Measurements from ENCODE around the gene AMPH. TPM values are rescaled to one million over a fixed set of nuclear protein-coding genes. Genes with fewer than 3 reads are reported as not detected.

AMPH gene
- total and polyA plus RNA-seq, 2 experiments from 2014 or later, result 0.48 to 1.4 TPM

DNA sequence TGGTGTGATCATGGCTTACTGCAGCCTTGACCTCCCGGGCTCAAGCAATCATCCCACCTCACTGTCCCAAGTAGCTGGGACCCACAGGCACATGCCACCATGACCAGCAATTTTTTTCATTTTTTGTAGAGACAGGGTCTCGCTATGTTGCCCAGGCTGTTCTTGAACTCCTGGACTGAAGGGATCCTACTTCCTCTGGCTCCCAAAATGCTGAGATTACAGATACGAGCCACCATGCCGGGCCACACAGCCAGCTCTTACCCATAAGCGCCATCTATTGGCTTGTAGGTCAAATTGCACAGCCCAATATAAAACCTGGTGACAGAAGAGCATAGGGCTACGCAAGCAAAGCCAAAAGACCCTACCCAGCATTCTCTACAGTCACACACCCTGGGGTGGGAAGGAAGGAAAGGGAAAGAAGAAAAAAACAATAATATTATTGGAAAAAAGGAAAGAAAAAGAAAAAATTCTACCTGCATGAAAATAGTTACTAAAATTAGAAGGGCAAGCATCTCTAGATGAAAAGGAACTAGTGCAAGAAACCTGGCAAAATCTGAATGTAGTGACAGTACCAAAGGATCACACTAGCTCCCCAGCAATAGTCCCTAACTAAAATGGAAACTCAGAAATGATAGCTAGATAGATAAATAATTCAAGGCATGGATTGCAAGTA lies 29.4 kb upstream of the AMPH start:
- Histone ChIP-seq H3K9me3 (ENCODE audit: low read depth) (no peaks in the 10 kb centered on the region), H3K4me3 (no peak overlapping the region), H3K27ac (no peak overlapping the region), H3K4me1 (ENCODE audit: low read depth) (no peaks in the 10 kb centered on the region), H3K27me3 (no peaks in the 10 kb centered on the region), H3K36me3 (no peaks in the 10 kb centered on the region)
- TF ChIP-seq, protein P1, sequence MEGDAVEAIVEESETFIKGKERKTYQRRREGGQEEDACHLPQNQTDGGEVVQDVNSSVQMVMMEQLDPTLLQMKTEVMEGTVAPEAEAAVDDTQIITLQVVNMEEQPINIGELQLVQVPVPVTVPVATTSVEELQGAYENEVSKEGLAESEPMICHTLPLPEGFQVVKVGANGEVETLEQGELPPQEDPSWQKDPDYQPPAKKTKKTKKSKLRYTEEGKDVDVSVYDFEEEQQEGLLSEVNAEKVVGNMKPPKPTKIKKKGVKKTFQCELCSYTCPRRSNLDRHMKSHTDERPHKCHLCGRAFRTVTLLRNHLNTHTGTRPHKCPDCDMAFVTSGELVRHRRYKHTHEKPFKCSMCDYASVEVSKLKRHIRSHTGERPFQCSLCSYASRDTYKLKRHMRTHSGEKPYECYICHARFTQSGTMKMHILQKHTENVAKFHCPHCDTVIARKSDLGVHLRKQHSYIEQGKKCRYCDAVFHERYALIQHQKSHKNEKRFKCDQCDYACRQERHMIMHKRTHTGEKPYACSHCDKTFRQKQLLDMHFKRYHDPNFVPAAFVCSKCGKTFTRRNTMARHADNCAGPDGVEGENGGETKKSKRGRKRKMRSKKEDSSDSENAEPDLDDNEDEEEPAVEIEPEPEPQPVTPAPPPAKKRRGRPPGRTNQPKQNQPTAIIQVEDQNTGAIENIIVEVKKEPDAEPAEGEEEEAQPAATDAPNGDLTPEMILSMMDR (IDR thresholded peaks at IDR 0.05; ENCODE audit: low read depth, low read length), result peak; percentile 88
- DNase-seq (ENCODE audit: low read depth in 1 of 2, low spot score in 1 of 2), result peak; percentile 57 to 74

GRCh38 chr7:38659931-38660330 lies 28.8 kb upstream of the AMPH start:
- TF ChIP-seq, protein P1 (IDR thresholded peaks at IDR 0.05; ENCODE audit: low read depth, low read length), result no peak
- DNase-seq (ENCODE audit: low read depth in 1 of 2, low spot score in 1 of 2), result no peak
- Histone ChIP-seq H3K27ac (no peak overlapping the region), H3K9me3 (ENCODE audit: low read depth) (no peaks in the 10 kb centered on the region), H3K27me3 (no peaks in the 10 kb centered on the region), H3K4me3 (no peak overlapping the region), H3K4me1 (ENCODE audit: low read depth) (no peaks in the 10 kb centered on the region), H3K36me3 (no peaks in the 10 kb centered on the region)

- H3K4me1 ChIP-seq (ENCODE audit: low read depth), result no peaks in the 10 kb centered on the region
- no peaks in the 10 kb centered on the region for H3K9me3 ChIP-seq (ENCODE audit: low read depth)
- H3K36me3 ChIP-seq, result no peaks in the 10 kb centered on the region
- H3K27ac ChIP-seq, result no peak overlapping the region
- no peak overlapping the region for H3K4me3 ChIP-seq
- DNase-seq (ENCODE audit: low read depth in 1 of 2, low spot score in 1 of 2), result no peak
- TF ChIP-seq, protein P1 (IDR thresholded peaks at IDR 0.05; ENCODE audit: low read depth, low read length), result no peak
- no peaks in the 10 kb centered on the region for H3K27me3 ChIP-seq
These were observed 27.7 kb upstream of the AMPH start for GRCh38 chr7:38658921-38659320.

DNA sequence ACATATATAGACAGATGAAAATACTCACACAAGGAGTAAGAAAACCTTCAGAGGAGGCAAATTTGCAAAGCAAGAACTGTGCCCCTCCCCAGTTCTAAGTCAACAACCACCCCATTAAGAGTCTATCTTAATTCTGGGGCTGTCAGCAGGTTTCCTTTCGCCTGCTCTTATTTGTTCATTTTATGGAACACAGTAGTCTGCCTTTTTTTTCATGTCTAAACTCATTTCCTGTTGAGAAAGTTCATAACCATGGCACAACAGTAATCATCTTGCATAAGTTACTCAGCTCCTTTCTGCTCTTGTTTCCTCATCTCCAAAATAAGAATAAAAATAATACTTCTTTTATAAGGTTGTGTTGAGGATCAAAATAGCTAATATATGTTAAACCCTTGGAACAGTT lies 25.8 kb upstream of the AMPH start:
- no peaks in the 10 kb centered on the region for H3K27me3 ChIP-seq
- no peak overlapping the region for H3K4me3 ChIP-seq
- peak in 1 of 2 donors; percentile 63 for DNase-seq (ENCODE audit: low read depth in 1 of 2, low spot score in 1 of 2)
- H3K4me1 ChIP-seq (ENCODE audit: low read depth), result no peaks in the 10 kb centered on the region
- no peaks in the 10 kb centered on the region for H3K36me3 ChIP-seq
- no peaks in the 10 kb centered on the region for H3K9me3 ChIP-seq (ENCODE audit: low read depth)
- no peak overlapping the region for H3K27ac ChIP-seq
- TF ChIP-seq, protein P1 (IDR thresholded peaks at IDR 0.05; ENCODE audit: low read depth, low read length), result no peak

- Histone ChIP-seq H3K36me3 (no peaks in the 10 kb centered on the region), H3K27me3 (no peaks in the 10 kb centered on the region), H3K27ac (no peak overlapping the region), H3K4me1 (ENCODE audit: low read depth) (no peaks in the 10 kb centered on the region), H3K9me3 (ENCODE audit: low read depth) (no peaks in the 10 kb centered on the region), H3K4me3 (no peak overlapping the region)
- TF ChIP-seq, protein P1 (IDR thresholded peaks at IDR 0.05; ENCODE audit: low read depth, low read length), result no peak
- no peak for DNase-seq (ENCODE audit: low read depth in 1 of 2, low spot score in 1 of 2)
These were observed 24.9 kb upstream of the AMPH start for GRCh38 chr7:38655833-38656774.
